GM18909 (cell line): ENCODE data around the gene TMEM135.
"Not testable (repeated sequence)": the region's sequence is repeated elsewhere in the genome, so short reads cannot be mapped to it uniquely, and the experiment has no call there.

Experiments
- ATAC-seq: cut with Tn5 transposase; IDR thresholded peaks from one replicate; pipeline ENCODE4 v1.9.1; 2021; ENCODE audit warnings: mild to moderate bottlenecking; ENCODE audit not compliant: unreplicated experiment, poor library complexity

TMEM135 gene

DNA sequence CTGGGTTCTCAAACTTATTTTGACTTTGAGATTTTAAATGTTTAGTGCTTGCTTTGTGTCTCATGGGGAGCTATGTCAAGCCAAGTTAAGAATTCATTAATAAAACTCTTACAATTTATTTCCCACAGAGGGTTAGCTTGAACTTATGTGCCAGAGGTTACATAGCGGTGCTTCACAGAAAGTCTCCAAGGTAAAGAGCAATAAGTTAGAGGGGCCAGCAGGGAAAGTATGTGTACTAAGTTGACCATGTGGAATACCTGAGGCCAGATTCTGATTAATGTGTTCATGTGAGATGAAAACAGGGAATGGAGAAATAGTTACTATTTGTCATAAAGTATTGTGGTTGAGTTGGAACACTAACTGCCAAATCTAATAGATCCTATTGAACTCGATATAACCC, 149.3 kb downstream of the TMEM135 start:
- ATAC-seq: no peak

DNA sequence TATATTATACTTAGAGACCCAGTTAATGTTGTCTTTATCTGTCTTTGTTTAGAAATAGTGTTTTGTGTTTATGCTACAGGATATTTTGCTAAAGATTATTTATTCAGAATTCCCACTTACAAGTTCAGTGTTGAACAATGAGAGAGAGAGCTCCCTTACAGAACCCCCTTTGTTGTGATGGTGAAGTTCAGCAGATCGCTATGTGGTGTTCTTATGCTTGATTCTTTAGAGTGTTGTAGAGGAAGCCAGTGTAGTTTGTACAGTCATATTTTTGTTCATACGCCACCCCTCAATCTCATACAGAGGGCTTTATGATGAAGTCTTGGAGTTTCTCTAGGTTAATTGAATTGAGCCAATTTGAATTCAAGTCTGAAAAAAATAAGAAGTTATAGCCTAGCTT, 150.2 kb downstream of the TMEM135 start:
- ATAC-seq: no peak

DNA sequence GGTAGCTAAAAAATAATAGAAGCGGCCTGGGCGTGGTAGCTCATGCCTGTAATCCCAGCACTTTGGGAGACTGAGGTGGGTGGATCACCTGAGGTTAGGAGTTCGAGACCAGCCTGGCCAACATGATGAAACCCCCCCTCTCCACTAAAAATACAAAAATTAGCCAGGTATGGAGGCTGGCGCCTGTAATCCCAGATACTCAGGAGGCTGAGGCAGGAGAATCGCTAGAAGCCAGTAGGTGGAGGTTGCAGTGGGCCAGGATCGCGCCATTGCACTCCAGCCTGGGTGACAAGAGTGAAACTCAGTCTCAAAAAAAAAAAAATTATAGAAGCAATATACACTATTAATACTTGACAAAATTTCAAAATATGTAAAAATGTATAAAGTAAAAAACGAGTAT, 150.7 kb downstream of the TMEM135 start:
- not testable (repeated sequence) for ATAC-seq

DNA sequence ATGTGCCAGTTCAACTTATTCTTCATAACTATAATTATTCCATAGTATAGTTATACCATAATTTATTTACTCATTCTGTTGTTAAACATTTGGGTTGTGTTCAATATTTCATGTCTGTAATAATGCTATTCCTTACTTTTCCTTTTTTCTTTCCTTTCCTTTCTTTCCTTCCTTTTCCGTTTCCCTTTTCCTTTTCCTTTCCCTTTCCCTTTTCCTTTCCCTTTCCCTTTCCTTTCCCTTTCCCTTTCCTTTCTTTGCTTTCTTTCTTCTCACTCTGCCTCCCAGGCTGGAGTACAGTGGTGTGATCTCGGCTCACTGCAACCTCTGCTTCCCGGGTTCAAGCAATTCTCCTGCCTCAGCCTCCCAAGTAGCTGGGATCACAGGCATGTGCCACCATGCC, 151.2 kb downstream of the TMEM135 start:
- ATAC-seq: not testable (repeated sequence)

DNA sequence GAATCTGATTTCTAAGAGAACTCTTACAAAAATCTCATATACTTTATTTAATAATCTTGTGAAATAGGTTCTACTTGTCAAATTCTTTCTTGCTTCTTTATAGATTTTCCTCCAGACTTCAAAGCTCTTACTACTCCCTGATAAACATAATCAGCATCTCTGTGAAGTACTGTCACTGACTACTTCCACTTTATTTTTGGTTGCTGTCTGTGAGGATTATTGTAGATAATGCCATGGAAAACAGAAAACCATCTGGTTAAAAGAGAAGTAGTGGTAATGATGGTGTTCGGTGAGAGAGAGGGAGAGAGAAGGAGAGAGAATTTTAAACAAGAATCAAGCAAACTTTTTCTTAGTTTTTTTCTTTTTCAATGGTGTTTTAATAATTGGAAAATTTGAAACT, 152.3 kb downstream of the TMEM135 start:
- no peak for ATAC-seq

DNA sequence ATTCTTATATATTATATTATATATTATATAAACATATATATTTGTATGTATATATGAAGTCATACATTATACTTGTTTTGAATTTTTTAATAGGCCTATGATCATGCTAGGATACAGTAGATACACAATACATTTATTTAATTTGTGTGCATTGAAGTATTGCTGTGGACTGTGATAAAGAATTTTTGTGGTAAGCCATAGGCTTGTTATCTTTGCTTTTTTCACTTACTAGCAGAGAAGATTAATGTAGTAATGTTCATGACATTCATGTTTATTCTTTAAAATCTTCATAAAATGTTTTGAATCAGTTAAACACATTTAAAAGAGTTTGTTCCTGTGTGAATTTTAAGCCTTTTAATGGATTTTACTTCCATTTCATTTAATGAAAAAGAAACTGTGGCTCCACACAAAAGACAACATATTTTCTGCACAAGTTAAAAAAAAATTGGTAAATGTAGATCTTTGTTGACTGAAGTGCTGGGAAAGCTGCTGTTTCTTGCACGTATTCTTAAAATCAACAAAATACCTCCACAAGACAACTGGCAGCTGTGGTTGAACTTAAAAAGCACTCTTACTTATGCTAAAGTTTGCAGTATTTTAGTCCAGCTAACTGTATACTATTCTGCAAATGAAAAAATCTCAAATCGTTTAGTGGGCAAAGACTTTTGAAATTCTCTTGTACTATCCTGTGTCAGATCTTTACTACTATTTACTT, 156.2 kb downstream of the TMEM135 start:
- no peak for ATAC-seq

DNA sequence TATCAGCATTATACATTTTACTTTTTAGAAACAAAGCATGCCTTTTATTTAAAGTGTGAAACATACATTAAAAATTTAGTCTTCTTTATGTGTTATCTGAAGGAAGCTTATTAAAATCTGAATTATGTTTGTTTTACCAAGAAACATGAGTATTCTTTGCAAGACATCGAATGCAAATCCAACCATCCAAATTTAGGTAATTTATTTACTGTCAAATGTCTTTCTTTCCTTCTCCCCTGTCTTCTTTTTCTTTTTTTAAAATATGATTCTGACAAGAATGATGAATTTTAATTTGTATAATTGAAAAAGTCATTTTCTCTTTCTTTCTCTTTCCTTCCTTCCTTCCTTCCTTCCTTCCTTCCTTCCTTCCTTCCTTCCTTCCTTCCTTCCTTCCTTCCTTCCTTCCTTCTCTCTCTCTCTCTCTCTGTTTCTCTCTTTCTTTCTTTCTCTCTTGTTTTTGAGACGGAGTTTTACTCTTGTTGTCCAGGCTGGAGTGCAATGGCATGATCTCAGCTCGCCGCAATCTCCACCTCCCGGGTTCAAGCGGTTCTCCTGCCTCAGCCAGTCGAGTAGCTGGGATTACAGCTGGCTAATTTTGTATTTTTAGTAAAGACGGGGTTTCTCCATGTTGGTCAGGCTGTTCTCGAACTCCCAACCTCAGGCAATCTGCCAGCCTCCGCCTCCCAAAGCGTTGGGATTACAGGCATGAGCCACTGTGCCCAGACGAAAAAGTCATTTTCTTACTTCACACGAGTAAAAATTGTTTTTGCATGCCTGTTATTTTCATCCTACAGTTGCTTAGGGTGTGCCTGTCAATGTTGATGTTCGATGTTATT, 157.5 kb downstream of the TMEM135 start:
- no peak for ATAC-seq

DNA sequence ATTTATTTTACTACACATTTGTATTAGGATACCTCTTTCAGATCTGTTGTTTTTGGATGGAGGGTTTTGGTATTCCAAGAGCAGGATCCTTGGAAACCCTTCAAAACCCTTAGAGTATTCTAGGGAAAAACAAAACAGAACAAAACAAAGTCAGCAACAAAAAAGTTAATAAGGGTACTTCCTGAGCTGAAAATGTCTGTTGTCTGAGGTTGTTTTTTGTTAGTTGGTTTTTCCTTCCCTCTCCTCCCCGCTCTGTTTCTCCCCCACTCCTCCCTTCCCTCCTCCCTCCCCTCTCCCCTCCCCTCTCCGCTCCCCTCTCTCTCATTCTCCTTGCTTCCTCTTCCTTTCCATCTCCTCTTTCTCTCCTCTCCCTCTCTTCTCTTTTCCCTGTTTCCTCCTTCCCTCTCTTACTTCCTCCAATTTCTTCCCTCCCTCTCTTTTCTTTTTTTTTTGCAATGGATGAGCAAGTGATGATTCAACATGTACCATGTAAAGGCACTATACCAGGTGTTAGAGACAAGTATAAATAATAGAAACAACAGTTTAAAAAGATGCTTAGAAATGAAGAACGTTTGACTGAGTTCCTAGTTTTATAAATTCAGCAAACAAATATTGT, 160.6 kb downstream of the TMEM135 start:
- no peak for ATAC-seq

DNA sequence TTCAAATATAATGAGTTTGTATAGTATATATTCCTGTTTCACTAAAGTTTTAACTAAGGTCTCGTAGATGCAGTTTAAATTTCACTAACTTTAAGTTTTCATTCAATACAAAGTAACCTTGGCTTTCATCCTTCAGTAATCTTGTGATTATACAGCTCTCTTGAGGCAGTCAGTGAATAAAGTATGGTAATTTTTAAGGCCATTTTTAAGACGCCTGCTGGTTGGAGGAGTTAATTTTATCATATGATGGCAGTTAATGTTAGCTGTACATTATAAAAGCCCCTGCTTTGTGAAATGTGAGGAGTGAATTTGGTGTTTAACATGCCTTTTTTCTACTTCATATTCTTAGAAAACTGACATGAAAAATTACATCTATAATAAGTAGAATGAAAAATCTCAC, 163.6 kb downstream of the TMEM135 start:
- ATAC-seq: no peak

DNA sequence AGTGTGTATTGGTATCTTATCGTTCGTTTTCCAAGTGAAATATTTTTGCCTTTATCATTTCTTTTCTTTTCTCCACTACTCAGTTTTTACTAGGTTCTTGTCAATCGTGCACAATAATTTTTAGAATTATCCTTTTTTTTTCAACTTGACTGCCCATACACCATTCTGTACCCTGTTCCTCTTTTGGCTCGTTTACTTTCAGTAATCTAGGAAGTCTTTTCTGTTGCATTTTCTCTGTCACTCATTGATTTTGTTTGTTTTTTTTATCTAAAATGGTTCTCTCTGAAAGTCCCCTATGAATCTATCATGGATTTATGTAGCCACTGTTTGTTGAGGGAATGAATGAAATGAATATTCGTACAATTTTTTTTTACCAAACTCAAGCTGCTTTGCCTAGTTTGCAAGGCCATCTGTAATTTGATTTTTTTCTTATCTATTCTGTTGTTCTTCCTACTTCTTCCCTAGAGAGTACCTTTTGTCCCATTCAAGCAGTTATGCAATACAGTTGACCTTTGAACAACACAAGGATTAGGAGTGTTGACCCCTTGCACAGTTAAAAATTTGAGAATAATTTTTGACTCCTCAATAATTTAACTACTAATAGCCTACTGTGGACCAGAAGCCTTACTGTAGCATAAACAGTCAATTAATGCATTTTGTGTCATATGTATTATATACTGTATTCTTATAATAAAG, 166.3 kb downstream of the TMEM135 start:
- peak; percentile 42 for ATAC-seq

DNA sequence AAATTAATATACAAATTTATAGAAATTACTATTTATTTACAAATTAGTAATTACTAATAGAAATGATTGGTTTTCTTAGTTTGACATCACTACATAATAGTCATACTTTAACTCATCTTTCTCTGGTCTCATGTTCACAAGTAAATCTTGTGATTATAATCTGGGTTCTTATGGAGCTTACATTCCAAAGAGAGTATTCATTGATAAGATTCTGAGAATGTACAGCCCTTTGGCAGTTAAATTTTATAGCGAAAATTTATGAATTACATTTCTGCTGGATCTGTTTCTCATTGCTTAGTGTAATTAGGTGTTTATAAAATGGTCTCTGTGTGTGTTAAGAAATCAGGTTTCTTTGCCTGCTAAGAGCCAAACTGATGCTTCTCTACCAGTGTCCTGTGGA, 175.2 kb downstream of the TMEM135 start:
- ATAC-seq: peak; percentile 3

DNA sequence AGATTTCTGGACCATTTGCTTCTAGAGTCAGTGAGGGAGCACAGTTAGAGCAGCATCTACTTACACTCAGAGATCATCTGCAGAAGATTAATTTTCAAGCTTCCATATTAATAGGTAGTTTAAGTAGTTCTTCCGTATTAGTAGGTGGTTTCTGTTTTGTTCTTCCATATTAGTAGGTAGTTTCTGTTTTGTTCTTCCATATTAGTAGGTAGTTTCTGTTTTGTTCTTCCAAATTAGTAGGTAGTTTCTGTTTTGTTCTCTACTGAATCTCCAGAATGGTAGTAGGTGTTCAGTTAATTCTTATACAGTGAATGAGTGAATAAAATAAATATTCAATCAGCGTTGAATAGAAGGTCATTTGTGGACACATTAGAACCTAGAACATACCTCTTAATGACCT, 175.7 kb downstream of the TMEM135 start:
- ATAC-seq: peak; percentile 72

DNA sequence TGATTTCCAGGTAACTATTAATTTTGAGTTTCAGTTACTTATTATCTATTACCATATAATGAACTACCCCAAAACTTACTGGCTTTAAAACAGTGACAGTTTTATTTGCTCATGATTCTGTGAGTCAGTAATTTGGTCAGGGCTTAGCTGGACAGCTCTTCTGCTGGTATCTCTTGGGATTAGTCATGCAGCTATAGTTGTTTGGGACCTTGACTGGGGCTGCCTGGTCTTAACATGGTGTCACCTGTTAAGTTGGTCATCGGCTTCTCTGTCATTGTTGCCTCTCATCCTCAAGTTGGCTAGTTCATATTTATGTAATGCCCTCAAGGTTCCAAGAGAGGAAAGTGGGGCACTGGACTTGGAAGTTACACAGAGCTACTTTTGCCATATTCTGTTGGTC, 177.5 kb downstream of the TMEM135 start:
- no peak for ATAC-seq

DNA sequence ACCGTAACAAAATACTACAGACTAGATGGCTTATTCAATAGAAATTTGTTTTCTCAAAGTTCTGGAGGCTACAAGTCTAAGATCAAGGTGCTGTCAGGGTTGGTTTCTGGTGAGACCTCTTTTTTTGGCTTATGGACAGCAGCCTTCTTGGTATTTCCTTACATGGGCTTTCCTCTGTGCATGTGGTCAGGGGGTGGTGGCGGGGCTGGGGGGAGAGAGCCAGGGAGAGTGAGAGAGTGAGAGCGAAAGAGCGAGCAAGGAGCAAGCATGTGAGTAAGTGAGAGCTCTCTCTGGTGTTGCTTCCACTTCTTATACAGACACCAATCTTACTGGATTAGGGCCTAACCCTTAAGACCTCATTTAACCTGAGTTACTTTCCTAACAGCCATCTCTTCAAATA, 181.5 kb downstream of the TMEM135 start:
- ATAC-seq: no peak

DNA sequence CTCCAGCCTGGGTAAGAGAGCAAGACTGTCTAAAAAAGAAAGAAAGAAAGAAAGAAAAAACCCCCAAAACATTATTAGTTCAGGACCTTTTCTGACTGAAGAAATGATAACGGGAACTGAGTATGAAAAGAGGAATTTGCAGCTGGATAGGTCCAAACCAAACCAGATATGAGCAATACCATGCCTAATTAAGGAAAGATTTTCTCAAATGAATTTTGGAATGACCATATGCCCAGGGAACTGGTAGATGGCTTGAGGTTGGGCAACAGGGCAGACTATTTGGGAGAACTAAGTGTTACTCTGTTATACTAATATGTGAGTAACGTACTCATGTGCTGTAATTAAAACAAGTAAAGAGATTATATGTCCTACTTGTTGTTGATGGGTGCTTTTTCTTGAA, 186.1 kb downstream of the TMEM135 start:
- ATAC-seq: no peak

DNA sequence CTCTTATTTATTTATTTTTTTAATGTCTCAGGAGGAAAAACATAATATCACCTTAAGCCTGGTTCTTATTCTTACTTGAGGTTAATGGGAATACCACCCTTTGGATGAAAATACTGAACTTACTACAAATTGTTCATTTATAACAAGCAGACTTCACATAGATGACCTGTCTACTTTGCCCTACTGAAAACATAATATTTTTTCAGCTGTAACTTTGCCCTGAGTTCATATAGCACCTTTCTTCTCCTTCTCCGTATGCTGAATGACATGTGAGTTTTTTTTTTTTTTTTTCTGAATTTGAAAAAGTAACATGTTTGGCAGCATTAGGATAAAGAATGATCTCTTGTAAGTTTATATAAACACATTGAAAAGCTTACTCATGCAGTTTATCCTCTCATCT, 186.8 kb downstream of the TMEM135 start:
- ATAC-seq: no peak

DNA sequence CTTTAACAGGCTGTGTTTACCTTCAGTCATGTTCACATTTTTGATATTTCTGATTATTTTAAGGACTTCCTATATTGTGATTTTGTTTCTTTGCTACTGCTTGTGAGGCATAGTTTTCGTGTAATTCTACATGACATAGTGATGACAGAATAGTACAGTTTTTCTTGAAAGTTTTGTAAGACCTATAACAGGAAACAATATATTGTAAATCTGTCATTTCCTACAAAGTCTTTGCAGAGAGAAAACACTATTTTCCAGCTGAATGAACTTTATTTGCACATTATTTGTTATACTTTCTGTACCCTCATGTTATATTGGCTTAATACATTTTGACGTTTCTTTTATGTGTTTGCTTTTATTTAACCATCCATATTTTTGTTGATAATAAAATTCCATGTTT, 191.1 kb downstream of the TMEM135 start:
- ATAC-seq: no peak

DNA sequence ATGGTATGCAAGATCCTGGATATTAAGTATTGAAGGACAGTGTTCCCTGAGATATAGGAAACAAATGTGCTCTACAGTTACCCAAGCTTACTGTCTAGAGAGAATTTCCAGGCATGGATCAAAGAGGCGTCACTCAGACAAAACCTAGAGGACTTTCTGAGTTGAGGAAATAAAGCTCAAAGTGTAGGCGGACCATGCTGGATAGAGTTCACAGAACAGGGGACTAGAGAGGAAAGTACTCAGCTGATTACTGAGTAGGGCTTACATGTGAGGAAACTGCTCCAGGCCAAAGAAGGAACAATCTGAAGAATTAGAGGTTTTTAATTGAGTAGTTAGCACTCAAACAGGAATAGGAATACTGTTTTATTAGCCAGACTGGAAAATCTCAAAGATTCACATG, 193.3 kb downstream of the TMEM135 start:
- no peak for ATAC-seq

DNA sequence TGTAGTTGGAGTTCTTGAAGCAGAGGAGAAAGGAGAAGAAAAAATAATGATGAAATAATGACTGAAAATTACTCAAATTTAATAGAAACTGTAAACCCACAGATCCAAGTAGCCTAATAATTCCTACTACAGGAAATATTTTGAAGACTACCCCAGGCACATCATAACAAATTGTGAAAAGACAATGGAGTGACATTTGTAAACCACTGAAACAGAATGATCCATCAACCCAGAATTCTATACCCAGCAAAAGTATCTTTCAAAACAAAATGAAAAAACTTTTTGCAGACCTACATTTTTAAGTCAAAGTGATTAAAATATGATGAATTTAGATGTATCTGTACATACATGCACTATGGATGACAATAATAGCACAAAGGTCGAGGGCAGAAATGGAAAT, 194.6 kb downstream of the TMEM135 start:
- no peak for ATAC-seq

DNA sequence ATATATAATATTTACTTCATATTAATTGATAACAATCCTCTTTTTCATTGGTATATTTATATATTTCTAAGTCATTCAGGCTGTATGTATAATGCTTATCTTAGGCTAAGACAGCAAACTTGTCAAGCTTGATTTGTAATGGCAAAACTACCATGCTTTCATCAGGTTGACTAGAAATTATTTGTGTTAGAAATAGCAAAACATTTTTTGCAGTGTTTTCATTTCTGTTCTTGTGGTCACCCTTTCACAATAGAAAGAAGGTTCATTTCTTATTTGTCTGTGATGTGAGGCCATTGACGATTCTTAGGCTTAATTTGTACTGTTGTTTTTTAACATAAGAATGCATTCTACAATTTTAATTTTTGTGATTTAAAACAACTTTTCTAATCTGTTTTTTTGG, 197.6 kb downstream of the TMEM135 start:
- no peak for ATAC-seq

DNA sequence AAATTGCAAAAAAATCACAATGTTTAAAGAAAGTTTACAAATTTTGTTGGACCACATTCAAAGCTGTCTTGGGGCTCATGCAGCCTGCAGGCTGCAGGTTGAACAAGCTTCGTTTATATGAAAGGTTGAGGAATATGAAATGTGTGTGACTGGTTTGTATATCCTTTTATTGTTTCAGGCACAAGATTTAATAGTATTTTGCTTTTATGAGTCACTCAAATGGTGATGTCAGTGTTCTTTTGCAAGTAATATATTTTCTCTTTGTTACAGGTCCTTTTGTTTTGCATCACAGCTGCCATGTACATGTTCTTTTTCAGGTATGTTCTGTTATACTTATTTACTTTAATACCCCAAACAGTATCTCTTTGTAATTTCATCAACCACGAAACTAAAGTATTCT, 198.6 kb downstream of the TMEM135 start:
- ATAC-seq: no peak
